Activated T-helper 17 cell treated with anti-CD3 and anti-CD28 coated beads, Interleukin-2, amount 50 U/mL, for 72 hours (primary cell): ENCODE results near the gene PRIMA1. TPM values are rescaled to one million over a fixed set of nuclear protein-coding genes. Genes with fewer than 3 reads are reported as not detected.

Experiments used
- ATAC-seq: fragments of 150-1000 bp; cut with Tn5 transposase; replicated peaks from 2 replicates; pipeline ENCODE4 v1.10.0; 2021; ENCODE audit warnings: mild to moderate bottlenecking, moderate library complexity
- H3K27ac Mint-ChIP-seq: one replicate; pipeline ENCODE4 v1.8.0; 2022; ENCODE audit warnings: mixed read lengths
- H3K27me3 Mint-ChIP-seq: one replicate; pipeline ENCODE4 v1.8.0; 2022; ENCODE audit warnings: mixed read lengths
- H3K36me3 Mint-ChIP-seq: one replicate; pipeline ENCODE4 v1.8.0; 2022; ENCODE audit warnings: low read depth, mild to moderate bottlenecking, mixed read lengths
- H3K4me1 Mint-ChIP-seq: one replicate; pipeline ENCODE4 v1.8.0; 2022; ENCODE audit warnings: mixed read lengths
- H3K4me3 Mint-ChIP-seq: one replicate; pipeline ENCODE4 v1.8.0; 2022; ENCODE audit warnings: mild to moderate bottlenecking, mixed read lengths
- H3K9me3 Mint-ChIP-seq: one replicate; pipeline ENCODE4 v1.8.0; 2022; ENCODE audit warnings: mixed read lengths
- total RNA-seq, 2 donors: library from RNA; stranded (reverse); gene quantifications; one replicate each; pipeline ENCODE4 v1.2.3, GENCODE V29; 2022

PRIMA1 gene
- total RNA-seq, 2 donors from 2014 or later, result not detected

DNA sequence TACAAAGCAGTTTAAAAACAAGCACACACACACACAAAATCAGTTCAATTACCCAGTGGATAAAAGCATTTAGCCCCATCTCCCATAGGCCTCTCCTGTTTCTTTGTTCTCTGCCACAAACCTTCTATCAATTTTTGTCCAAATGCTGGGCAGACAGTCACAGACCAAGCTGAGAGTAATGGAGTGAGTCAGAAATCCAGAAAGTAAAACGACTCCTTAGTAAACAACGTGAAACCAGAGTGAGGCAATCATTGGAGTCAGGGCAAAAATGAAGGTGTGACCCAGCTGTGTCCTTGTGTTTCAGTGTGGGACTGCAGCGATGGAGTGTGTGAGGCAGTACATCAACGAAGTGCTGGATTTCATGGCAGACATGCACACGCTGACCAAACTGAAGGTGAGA is 102.0 kb downstream of the PRIMA1 start:
- H3K27me3 Mint-ChIP-seq, result peaks cover 43% of the 10 kb centered on the region
- no peak for ATAC-seq
- no peaks in the 10 kb centered on the region for H3K36me3 Mint-ChIP-seq

DNA sequence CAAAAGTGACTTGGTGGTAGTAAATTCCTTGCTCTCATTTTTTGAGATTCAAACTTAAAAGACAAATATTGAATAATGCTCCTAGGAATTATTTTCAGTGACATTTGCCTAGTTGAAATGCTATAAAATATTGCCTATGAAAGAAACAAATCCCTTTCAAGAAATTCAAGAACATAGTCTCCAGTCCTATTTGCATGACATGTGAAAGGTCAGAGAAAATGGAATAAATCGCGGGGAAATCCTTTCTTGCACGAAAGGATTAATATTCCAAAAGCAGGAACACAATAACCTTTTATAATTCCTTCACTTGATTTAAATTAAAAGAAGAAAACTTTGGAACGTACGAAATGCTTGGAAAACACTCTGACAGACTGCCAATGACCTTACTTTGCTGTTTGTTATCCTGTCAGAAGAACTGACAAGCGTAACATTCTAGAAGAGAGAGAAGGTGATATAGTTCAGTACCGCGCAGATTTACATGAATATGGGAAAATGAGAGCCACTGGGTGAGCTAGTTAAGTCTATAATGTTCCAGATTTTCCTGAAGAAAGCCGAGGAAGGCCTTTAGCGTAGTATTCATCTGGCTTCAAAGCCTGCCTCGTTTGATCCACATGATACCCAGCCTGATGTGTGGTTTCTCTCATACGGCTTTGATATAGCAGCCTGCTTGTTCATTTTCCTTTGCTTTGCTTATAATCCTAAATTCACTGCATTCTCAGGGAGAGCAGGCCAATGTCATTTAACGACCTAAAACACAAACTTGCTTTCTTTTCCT is 103.0 kb downstream of the PRIMA1 start:
- ATAC-seq, result no peak
- Mint-ChIP-seq H3K9me3 (no peaks in the 10 kb centered on the region), H3K27me3 (peaks cover 39% of the 10 kb centered on the region), H3K4me1 (no peaks in the 10 kb centered on the region), H3K36me3 (no peaks in the 10 kb centered on the region), H3K4me3 (no peak overlapping the region), H3K27ac (no peak overlapping the region)

More for the DNA sequence above, 102.0 kb downstream of the PRIMA1 start:
- H3K27ac Mint-ChIP-seq, result no peak overlapping the region
- H3K4me3 Mint-ChIP-seq, result no peak overlapping the region
- H3K9me3 Mint-ChIP-seq, result no peaks in the 10 kb centered on the region
- H3K4me1 Mint-ChIP-seq, result no peaks in the 10 kb centered on the region

DNA sequence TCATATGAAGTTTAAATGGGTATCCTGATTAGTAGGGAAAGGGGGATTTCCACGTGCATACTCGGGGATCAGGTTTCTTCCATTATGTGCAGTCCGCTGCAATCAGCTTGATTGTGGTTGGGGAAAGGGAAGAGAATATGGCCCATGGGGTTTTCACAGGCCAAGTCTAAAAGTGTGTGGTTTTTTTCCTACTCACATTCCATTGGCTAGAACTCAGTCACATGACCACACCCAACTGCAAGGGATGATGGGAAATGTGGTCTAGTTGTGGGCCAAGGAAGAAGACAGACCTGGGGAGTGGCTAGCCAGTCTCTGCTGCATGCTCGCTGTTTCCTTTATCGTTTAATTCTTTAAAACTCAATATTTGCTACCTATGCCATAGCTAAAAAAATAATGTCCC is 105.1 kb downstream of the PRIMA1 start:
- H3K27ac Mint-ChIP-seq, result no peak overlapping the region

DNA sequence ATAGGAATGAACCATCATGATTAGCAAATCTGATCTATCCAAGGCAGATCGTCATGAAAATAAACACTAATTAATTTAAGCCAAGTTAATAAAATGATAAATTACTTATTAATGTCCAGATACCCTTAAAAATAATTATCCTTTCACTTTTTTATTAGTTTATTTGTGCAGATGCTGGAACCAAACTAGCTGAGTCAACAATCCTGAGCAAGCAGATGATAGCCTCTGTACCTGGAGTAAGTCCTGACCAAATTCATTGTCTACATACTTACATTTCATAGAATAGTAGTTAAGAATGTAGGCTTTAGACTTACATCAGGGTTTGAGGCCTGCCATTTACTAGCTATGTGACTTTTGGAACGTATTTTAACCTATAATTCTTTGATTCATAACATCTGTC is 105.8 kb downstream of the PRIMA1 start:
- Mint-ChIP-seq H3K4me3 (no peak overlapping the region), H3K36me3 (no peaks in the 10 kb centered on the region), H3K27ac (no peak overlapping the region)

More for the DNA sequence above, 105.1 kb downstream of the PRIMA1 start:
- Mint-ChIP-seq H3K9me3 (no peaks in the 10 kb centered on the region), H3K4me3 (no peak overlapping the region), H3K4me1 (no peaks in the 10 kb centered on the region), H3K36me3 (no peaks in the 10 kb centered on the region), H3K27me3 (peaks cover 28% of the 10 kb centered on the region)
- no peak for ATAC-seq

DNA sequence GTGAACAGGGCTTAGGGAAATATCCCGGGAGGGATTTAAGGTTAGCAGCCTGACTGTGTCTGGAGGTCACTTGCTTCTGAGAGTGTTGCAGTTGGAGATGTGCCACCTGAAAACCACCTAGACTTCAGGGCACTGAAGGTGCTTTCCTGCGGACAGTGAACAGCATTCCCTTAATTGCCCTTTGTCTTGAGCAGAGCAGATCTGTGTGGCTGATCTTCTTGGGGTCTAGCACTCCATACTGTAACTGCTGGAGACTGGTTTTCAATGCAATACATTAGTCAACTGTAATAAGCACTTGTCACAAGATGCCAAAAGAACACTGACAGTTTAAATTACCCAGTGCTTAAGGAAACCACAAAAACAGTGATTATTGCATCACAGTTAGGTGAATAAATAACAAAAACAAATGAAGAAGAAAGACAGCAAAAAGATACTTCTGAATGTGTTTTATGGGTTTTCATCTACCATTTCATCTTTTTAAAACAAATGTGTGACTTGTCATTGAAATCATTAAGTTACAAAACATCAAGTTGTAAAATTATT is 111.8 kb downstream of the PRIMA1 start:
- Mint-ChIP-seq H3K27me3 (peaks cover 11% of the 10 kb centered on the region), H3K36me3 (no peaks in the 10 kb centered on the region), H3K4me1 (no peaks in the 10 kb centered on the region), H3K9me3 (no peaks in the 10 kb centered on the region), H3K27ac (no peak overlapping the region), H3K4me3 (no peak overlapping the region)
- ATAC-seq, result no peak

More for the DNA sequence above, 105.8 kb downstream of the PRIMA1 start:
- Mint-ChIP-seq H3K9me3 (no peaks in the 10 kb centered on the region), H3K27me3 (peaks cover 21% of the 10 kb centered on the region), H3K4me1 (no peaks in the 10 kb centered on the region)
- no peak for ATAC-seq

DNA sequence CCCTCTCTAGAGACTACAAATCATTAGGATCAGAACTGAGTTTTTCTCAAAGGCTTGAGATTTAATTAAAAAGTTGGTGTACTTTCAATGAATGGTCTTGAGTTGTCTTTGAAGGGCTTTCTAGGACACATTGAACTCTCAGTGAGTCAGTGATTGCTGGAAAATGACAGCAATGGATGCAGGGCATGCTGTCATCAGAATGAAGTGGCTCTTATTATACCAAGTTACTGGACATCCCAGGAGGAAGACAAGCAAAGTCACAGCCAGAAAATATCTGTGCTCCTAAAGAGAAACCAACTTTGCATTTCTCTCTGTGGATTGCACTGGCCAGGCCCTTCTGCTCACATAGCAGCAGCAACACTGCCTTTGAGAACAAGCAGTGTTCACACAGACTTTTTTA is 112.6 kb downstream of the PRIMA1 start:
- Mint-ChIP-seq H3K36me3 (no peaks in the 10 kb centered on the region), H3K4me3 (no peak overlapping the region), H3K4me1 (no peaks in the 10 kb centered on the region), H3K9me3 (no peaks in the 10 kb centered on the region), H3K27me3 (peaks cover 11% of the 10 kb centered on the region), H3K27ac (no peak overlapping the region)
- no peak for ATAC-seq

DNA sequence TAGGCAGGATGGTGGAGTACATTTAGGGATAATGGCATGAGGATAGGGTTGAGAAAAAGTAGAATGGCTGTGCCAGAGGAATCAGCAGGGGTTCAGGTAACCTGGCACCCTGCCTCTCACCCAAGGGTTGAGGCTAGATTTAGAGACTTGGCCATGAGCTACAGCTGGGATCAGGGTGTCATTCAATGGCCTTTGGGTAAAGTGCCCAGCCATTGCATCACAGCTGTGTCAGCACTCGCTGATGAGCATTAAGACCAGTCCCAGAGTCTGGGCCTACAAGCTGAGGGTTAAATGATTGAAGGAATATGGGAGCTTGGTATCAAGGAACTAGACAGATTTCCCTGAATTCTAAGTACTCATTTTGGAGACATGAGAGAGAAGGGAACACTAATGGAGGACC is 113.9 kb downstream of the PRIMA1 start:
- Mint-ChIP-seq H3K27ac (no peak overlapping the region), H3K4me3 (no peak overlapping the region), H3K27me3 (peaks cover 16% of the 10 kb centered on the region), H3K4me1 (no peaks in the 10 kb centered on the region), H3K36me3 (no peaks in the 10 kb centered on the region), H3K9me3 (no peaks in the 10 kb centered on the region)
- ATAC-seq, result no peak

DNA sequence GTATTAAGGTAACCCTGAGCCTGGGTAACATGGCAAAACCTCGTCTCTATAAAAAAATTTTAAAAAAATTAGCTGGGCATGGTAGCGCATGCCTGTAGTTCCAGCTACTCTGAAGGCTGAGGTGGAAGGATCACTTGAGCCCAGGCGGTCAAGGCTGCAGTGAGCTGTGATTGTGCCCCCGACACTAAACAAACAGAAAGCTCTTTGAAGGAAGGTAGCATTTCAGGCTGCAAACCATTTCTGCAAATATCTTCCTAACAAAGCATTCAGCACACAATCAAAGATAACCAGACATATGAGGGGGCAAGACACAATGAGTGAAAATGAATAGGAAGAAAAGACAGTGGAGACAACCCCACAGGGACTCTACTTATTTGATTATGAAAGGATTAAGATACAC is 118.7 kb downstream of the PRIMA1 start:
- ATAC-seq, result no peak
- Mint-ChIP-seq H3K27me3 (peaks cover 30% of the 10 kb centered on the region), H3K4me1 (no peaks in the 10 kb centered on the region), H3K27ac (no peak overlapping the region), H3K9me3 (peaks cover 17% of the 10 kb centered on the region), H3K4me3 (no peak overlapping the region), H3K36me3 (no peaks in the 10 kb centered on the region)

Other genes with a start within 250 kb of the PRIMA1 start
- not detected for gene FAM181A, start 138.9 kb upstream of the PRIMA1 start, total RNA-seq
- gene ASB2, start 188.1 kb upstream of the PRIMA1 start, total RNA-seq, result 10 to 100 TPM; 48.5 to 68.7 TPM
- under 1 TPM in 1 of 2 donors, not detected in 1; 0.37 TPM for gene CCDC197, start 208.8 kb upstream of the PRIMA1 start, total RNA-seq
- 10 to 100 TPM in 1 of 2 donors, 1 to 10 TPM in 1; 6.3 to 11.0 TPM for gene OTUB2, start 237.9 kb upstream of the PRIMA1 start, total RNA-seq